Measurements from ENCODE around the gene EYA2.

DNA sequence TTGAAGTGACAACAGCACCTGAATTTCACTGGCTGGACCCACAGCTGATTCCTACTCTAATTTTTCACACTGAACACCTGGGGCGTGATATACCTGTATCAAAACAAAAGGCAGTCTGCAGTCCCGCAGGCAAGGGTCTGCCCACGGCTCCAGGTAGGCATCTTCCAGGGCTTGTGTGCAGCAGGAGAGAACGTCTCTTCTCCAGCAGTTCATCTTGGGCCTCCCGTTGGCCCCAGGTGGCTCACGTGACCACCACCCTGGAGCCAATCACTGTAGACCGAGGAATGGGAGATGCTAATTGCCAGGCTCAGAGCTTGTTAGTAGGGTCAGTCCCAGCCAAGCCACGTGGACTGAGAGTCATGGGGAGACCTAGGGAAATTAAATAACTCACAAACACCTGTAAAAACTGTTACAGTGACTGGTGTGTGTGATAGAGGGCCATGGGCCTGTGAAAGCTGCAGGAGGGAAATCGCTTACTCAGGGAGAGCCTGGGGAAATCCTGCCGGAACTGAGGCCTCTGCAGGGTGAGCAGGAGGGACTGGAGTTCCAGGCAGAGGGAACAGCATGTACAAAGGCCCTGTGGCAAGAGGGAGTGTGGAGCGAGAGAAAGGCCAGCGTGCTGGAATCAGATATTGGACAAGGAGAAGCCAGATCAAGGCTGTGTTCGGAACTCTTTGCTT is 83.4 kb downstream of the EYA2 start:
- TF ChIP-seq EZH2phosphoT487 (IDR thresholded peaks at IDR 0.05; ENCODE audit: insufficient read depth, low read depth) (no peak), EZH2 (IDR thresholded peaks at IDR 0.05; ENCODE audit: insufficient read depth, poor library complexity, severe bottlenecking) (no peak)

Measured in GM23248 (cell line).